CD4-positive, CD25-positive, alpha-beta regulatory T cell (primary cell): Measurements from ENCODE around the gene DYNC1H1. TPM values are rescaled to one million over a fixed set of nuclear protein-coding genes. Genes with fewer than 3 reads are reported as not detected.
A peak's percentile ranks its signal among the peaks of the same experiment; 100 is the strongest.

Experiments
- ATAC-seq, 2 donors: fragments of 150-1000 bp; cut with Tn5 transposase; one replicate each; pipeline ENCODE4 v1.10.0; 2021; ENCODE audit warnings: low read depth in 2 of 2, moderate number of reproducible peaks in 2 of 2, moderate library complexity in 1 of 2
- DNase-seq, 3 donors: peaks; one replicate each; pipeline versions ENCODE4 v3.0.0 to v3.0.0-alpha.2; 2012 to 2022; ENCODE audit warnings: mixed read lengths in 1 of 3
- H3K27ac ChIP-seq: one replicate; pipeline ENCODE4 v1.7.0; 2013; ENCODE audit warnings: mild to moderate bottlenecking, low read length; ENCODE audit not compliant: insufficient read depth, poor library complexity, severe bottlenecking
- H3K27me3 ChIP-seq: one replicate; pipeline ENCODE4 v1.7.0; 2013; ENCODE audit warnings: low read length; ENCODE audit not compliant: control insufficient read depth, insufficient read depth
- H3K36me3 ChIP-seq: one replicate; pipeline ENCODE4 v1.7.0; 2013; ENCODE audit warnings: mild to moderate bottlenecking, low read length, moderate library complexity; ENCODE audit not compliant: control insufficient read depth, insufficient read depth
- H3K4me1 ChIP-seq: 2 replicates; pipeline ENCODE4 v1.7.0; 2013; ENCODE audit warnings: mild to moderate bottlenecking, low read length; ENCODE audit not compliant: insufficient read depth, control insufficient read depth, poor library complexity, severe bottlenecking
- H3K4me3 ChIP-seq: one replicate; pipeline ENCODE4 v1.7.0; 2013; ENCODE audit warnings: low read depth, mild to moderate bottlenecking, low read length, moderate library complexity
- H3K9me3 ChIP-seq, 2 experiments: 1 replicate in 1 of 2; 2 replicates in 1 of 2; pipeline ENCODE4 v1.7.0; 2013; ENCODE audit warnings: low read length in 2 of 2, mild to moderate bottlenecking in 1 of 2, moderate library complexity in 1 of 2; ENCODE audit not compliant: control insufficient read depth in 2 of 2
- H3K27ac Mint-ChIP-seq, 3 donors: one replicate each; pipeline ENCODE4 v1.8.0; 2020 to 2022; ENCODE audit warnings: mild to moderate bottlenecking in 3 of 3, mixed read lengths in 3 of 3, moderate library complexity in 2 of 3
- H3K27me3 Mint-ChIP-seq: one replicate; pipeline ENCODE4 v1.8.0; 2022; ENCODE audit warnings: mild to moderate bottlenecking, mixed read lengths
- H3K36me3 Mint-ChIP-seq: one replicate; pipeline ENCODE4 v1.8.0; 2020; ENCODE audit warnings: mixed read lengths
- H3K4me1 Mint-ChIP-seq, 4 donors: one replicate each; pipeline ENCODE4 v1.8.0; 2020 to 2022; ENCODE audit warnings: mixed read lengths in 4 of 4, mild to moderate bottlenecking in 1 of 4
- H3K4me3 Mint-ChIP-seq, 4 donors: one replicate each; pipeline ENCODE4 v1.8.0; 2020 to 2022; ENCODE audit warnings: mild to moderate bottlenecking in 4 of 4, mixed read lengths in 4 of 4, moderate library complexity in 3 of 4
- H3K9me3 Mint-ChIP-seq, 7 donors: one replicate each; pipeline ENCODE4 v1.8.0; 2020 to 2022; ENCODE audit warnings: mixed read lengths in 7 of 7, mild to moderate bottlenecking in 3 of 7, moderate library complexity in 2 of 7
- polyA plus RNA-seq, 4 donors: library from polyadenylated mRNA; unstranded; fragments of 300-500 nt; fragmentation: Illumina TruSeq; gene quantifications; one replicate each; pipeline ENCODE4 v1.2.3, GENCODE V29; 2021
- total RNA-seq: library from RNA; stranded (reverse); gene quantifications from one replicate; pipeline ENCODE4 v1.2.3, GENCODE V29; 2022

The DYNC1H1 gene
- total and polyA plus RNA-seq, 5 donors from 2014 or later = 23.6 to 314 (median 34.7) TPM

DNA sequence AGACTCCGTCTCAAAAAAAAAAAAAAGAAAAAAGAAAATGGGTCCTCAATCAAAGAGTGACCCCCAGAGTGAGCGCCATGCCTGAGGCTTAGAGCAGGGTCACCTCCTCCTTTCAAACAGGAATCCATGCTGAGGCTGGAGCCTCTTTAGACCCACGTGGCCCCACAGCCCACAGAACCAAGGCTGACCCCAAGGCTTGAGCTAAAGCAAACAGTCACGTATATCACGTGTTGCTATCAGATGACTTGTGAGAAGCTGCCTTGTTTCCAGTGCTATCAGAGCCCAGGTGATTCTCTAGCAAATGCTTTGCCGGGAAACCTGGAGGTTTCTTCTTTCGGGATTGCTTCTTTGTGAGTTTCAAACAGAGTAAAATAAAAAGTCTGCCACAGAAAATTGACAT, 31.7 kb upstream of the DYNC1H1 start:
- no peak overlapping the region for H3K4me3 Mint-ChIP-seq
- H3K9me3 Mint-ChIP-seq = no peaks in the 10 kb centered on the region
- DNase-seq (no peak), ATAC-seq (no peak)
- H3K27ac Mint-ChIP-seq = no peak overlapping the region
- Histone ChIP-seq H3K4me3 (no peak overlapping the region), H3K9me3 (no peaks in the 10 kb centered on the region), H3K27ac (no peak overlapping the region), H3K36me3 (peaks cover 11% of the 10 kb centered on the region), H3K27me3 (no peaks in the 10 kb centered on the region), H3K4me1 (no peaks in the 10 kb centered on the region)
- peaks cover 8% of the 10 kb centered on the region for H3K27me3 Mint-ChIP-seq
- H3K36me3 Mint-ChIP-seq = peaks cover 6% of the 10 kb centered on the region
- H3K4me1 Mint-ChIP-seq = no peaks in the 10 kb centered on the region

DNA sequence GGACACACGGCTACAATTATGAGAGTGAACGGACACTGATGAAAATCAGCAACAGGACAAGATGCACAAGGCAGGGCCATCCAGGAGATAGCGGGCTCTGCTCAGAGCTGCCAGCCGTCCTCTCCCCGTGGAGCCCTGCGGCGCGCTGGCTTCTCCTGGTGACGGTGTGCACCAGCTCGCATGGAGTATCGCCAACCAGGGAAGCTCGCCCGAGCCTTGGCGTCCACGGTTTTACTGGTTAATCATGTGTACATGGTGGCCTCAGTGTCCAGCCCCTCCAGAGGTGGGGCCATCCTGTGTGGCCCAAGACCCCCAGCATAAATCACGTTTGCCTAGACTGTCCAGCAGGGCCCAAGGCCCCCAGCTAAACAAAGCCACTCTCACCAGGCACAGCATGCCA, 31.2 kb upstream of the DYNC1H1 start:
- Mint-ChIP-seq H3K27me3 (peaks cover 8% of the 10 kb centered on the region), H3K36me3 (peaks cover 4% of the 10 kb centered on the region), H3K4me3 (no peak overlapping the region), H3K9me3 (no peaks in the 10 kb centered on the region), H3K27ac (no peak overlapping the region), H3K4me1 (no peaks in the 10 kb centered on the region)
- H3K27me3 ChIP-seq = no peaks in the 10 kb centered on the region
- no peak for DNase-seq
- no peaks in the 10 kb centered on the region for H3K9me3 ChIP-seq
- H3K27ac ChIP-seq = no peak overlapping the region
- H3K4me1 ChIP-seq = no peaks in the 10 kb centered on the region
- peaks cover 7% of the 10 kb centered on the region for H3K36me3 ChIP-seq
- no peak overlapping the region for H3K4me3 ChIP-seq
- ATAC-seq = no peak

DNA sequence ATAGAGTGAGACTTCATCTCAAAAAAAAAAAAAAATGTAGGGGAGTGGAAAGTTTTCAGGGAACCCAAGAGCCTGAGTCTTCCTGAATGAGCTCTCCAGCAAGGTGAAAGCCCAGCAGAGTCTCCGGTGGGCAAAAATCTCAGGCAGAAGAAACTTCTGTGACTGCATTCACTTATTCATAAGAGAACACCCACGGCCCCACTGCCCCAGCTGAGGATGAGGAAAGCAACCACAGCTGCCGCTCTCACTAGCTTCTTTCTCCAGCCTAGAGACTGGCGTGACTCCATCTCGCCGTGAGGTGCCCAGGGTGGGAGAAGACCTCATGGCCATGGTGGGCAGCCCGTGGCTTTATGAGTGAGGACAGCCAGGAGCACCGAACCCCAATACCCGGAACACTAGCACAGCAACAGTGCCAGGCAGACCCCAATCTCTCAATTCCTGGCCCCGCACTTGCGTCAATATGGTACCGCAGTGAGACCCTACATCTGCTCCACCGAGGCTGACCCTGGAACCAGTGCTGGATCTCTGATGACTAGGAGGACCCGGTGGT, 29.7 kb upstream of the DYNC1H1 start:
- Mint-ChIP-seq H3K4me3 (no peak overlapping the region), H3K27ac (no peak overlapping the region), H3K4me1 (peaks cover 0 to 7% (median 2%) of the 10 kb centered on the region in 4 donors), H3K9me3 (peaks cover 0 to 2% (median 0%) of the 10 kb centered on the region in 7 donors), H3K27me3 (peaks cover 13% of the 10 kb centered on the region), H3K36me3 (no peaks in the 10 kb centered on the region)
- DNase-seq (no peak), ATAC-seq (no peak)
- Histone ChIP-seq H3K4me3 (no peak overlapping the region), H3K27me3 (no peaks in the 10 kb centered on the region), H3K36me3 (no peaks in the 10 kb centered on the region), H3K27ac (no peak overlapping the region), H3K4me1 (no peaks in the 10 kb centered on the region), H3K9me3 (no peaks in the 10 kb centered on the region)

DNA sequence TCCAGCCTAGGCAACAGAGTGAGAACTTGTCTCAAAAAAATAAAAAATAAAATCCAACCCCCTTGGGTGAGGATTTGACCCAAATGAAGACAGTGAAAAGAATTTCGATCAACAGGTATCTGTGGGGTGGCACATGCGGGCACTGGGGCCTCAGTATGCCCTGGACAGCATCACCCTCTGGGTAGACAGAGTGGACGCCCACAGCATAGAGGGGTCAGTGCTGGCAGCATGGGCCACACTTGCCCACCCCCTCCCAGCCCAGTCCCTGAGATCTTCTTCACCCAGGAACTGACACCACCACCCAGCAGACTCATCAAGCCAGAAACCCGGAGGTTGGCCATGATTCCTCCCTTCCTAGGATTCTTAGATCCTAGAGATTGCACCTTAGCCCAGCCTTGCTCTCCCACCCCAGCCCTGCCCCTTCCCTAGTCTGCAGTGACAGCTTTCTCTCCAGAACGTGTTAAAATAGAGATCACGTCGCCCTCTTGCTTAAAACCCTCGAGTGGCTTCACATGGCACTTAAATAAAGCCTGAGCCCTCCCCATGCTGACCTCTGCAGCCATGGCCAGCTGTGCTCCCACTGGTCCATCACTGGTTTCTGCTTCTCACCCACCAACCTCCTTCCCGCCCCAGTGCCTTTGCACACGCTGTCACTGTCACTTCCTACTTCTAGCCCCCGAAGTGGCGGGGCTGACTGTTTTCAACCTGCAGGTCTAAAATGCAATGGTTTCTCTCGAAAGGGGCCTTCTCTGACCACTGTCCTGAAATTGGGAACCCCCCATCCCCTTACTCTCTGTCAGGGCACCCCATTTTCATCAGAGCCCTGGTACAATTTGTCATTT, 26.2 kb upstream of the DYNC1H1 start:
- no peaks in the 10 kb centered on the region for H3K36me3 Mint-ChIP-seq
- H3K27ac ChIP-seq = no peak overlapping the region
- DNase-seq (no peak), ATAC-seq (no peak)
- H3K4me3 ChIP-seq = no peak overlapping the region
- H3K9me3 ChIP-seq = no peaks in the 10 kb centered on the region
- peak overlapping the region in 1 of 3 donors; percentile 96 for H3K27ac Mint-ChIP-seq
- H3K27me3 ChIP-seq = peaks cover 4% of the 10 kb centered on the region
- peak overlapping the region in 1 of 4 donors; percentile 55 for H3K4me3 Mint-ChIP-seq
- H3K27me3 Mint-ChIP-seq = peaks cover 27% of the 10 kb centered on the region
- H3K9me3 Mint-ChIP-seq = peaks cover 0 to 3% (median 0%) of the 10 kb centered on the region in 7 donors
- H3K4me1 ChIP-seq = no peaks in the 10 kb centered on the region
- H3K36me3 ChIP-seq = no peaks in the 10 kb centered on the region
- peaks cover 0 to 7% (median 2%) of the 10 kb centered on the region in 4 donors for H3K4me1 Mint-ChIP-seq

DNA sequence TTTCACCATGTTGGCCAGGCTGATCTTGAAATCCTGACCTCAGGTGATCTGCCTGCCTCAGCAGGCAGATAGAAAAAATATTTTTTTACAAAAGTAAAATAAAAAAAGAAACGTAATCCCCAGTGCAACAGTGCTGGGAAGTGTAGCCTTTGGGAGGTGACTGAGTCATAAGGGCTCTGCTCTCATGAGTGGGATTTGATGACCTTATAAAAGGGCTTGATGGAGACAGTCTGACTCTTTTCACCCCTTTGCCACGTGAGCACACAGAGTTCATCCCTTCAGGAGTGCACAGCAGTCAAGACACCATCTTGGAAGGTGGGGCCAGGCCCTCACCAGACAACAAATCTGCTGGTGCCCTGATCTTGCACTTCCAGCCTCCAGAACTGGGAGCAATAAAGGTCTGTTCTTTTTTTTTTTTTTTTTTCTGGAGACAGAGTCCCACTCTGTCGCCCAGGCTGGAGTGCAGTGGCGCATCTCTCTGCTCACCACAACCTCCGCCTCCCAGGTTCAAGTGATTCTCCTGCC, 24.7 kb upstream of the DYNC1H1 start:
- H3K36me3 Mint-ChIP-seq = no peaks in the 10 kb centered on the region
- peaks cover 0 to 3% (median 0%) of the 10 kb centered on the region in 7 donors for H3K9me3 Mint-ChIP-seq
- Histone ChIP-seq H3K9me3 (no peaks in the 10 kb centered on the region), H3K4me3 (no peak overlapping the region), H3K4me1 (no peaks in the 10 kb centered on the region), H3K27ac (no peak overlapping the region), H3K27me3 (peaks cover 4% of the 10 kb centered on the region), H3K36me3 (no peaks in the 10 kb centered on the region)
- H3K4me3 Mint-ChIP-seq = no peak overlapping the region
- no peak for DNase-seq
- peaks cover 29% of the 10 kb centered on the region for H3K27me3 Mint-ChIP-seq
- ATAC-seq = no peak
- H3K4me1 Mint-ChIP-seq = peaks cover 0 to 7% (median 2%) of the 10 kb centered on the region in 4 donors
- H3K27ac Mint-ChIP-seq = no peak overlapping the region

DNA sequence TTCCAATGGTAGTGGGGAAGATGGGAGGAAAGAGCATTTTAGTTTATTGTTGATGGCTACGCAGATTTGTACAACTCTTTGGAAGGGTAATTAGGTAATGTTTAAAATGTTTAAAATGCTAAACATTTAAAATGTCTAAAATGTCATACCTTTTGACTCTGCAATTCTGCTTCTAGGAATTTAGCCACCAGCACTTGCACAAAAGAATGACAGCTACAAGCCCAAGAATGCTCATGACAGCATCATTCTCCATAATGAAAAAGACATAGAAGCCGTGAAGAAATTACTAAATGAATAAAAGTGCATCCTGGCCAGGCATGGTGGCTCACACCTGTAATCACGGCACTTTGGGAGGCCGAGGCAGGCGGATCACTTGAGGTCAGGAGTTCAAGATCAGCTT, 19.9 kb upstream of the DYNC1H1 start:
- H3K4me3 Mint-ChIP-seq = peak overlapping the region in 2 of 4 donors; percentile 47 to 64
- peaks cover 0 to 27% (median 3%) of the 10 kb centered on the region in 4 donors for H3K4me1 Mint-ChIP-seq
- ATAC-seq (no peak), DNase-seq (no peak)
- peaks cover 0 to 4% (median 0%) of the 10 kb centered on the region in 7 donors for H3K9me3 Mint-ChIP-seq
- Histone ChIP-seq H3K4me3 (no peak overlapping the region), H3K27ac (no peak overlapping the region), H3K27me3 (peaks cover 6% of the 10 kb centered on the region), H3K4me1 (peaks cover 19% of the 10 kb centered on the region), H3K36me3 (no peaks in the 10 kb centered on the region), H3K9me3 (no peaks in the 10 kb centered on the region)
- peak overlapping the region; percentile 33 to 86 (median 34) for H3K27ac Mint-ChIP-seq
- peaks cover 3% of the 10 kb centered on the region for H3K36me3 Mint-ChIP-seq
- H3K27me3 Mint-ChIP-seq = peaks cover 44% of the 10 kb centered on the region

DNA sequence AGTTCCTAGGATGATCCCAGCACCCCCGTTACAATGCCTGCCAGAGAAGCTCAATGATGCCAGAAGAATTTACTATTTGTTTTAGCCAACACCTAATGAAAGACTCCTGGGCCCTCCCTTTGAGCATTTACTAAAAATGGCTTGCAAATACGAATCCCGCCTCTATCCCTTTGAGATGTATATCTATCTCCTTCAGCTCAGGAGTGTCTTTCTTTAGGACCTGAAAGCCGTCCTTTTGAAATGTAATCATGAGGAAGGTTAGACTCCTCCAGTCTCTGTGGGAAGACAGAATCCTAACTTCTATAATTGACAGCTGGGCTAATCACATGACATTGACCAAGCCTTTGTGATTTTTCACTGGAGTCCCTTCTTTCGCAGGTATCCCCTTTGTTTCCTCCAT, 19.2 kb upstream of the DYNC1H1 start:
- ATAC-seq (no peak), DNase-seq (no peak)
- peaks cover 44% of the 10 kb centered on the region for H3K27me3 Mint-ChIP-seq

More for the DNA sequence above, 19.2 kb upstream of the DYNC1H1 start:
- Mint-ChIP-seq H3K27ac (peak overlapping the region in 2 of 3 donors; percentile 34 to 66), H3K4me1 (peaks cover 0 to 28% (median 3%) of the 10 kb centered on the region in 4 donors), H3K4me3 (peak overlapping the region; percentile 6 to 64 (median 37)), H3K36me3 (peaks cover 3% of the 10 kb centered on the region), H3K9me3 (peaks cover 0 to 4% (median 0%) of the 10 kb centered on the region in 7 donors)
- Histone ChIP-seq H3K27ac (no peak overlapping the region), H3K4me3 (no peak overlapping the region), H3K36me3 (no peaks in the 10 kb centered on the region), H3K4me1 (peaks cover 19% of the 10 kb centered on the region), H3K27me3 (peaks cover 6% of the 10 kb centered on the region), H3K9me3 (no peaks in the 10 kb centered on the region)
